Thyroid gland (tissue), 4 donors: Measurements from ENCODE around the gene ADCYAP1R1.

Experiments
- POLR2A ChIP-seq, 2 donors: fragments of 450-650 bp; IDR thresholded peaks; one replicate each; pipeline ENCODE4 v1.6.1; 2017; ENCODE audit warnings: antibody characterized with exemption in 2 of 2, mild to moderate bottlenecking in 2 of 2, moderate library complexity in 1 of 2
- TF ChIP-seq, protein P1 (sequence below), 6 experiments: fragments of 200-600 bp in 3 of 6; fragments of 450-650 bp in 3 of 6; sonication (generic) in 3 of 6; IDR thresholded peaks; one replicate each; pipeline ENCODE4 v1.5.1; 2016 to 2019; ENCODE audit warnings: antibody characterized with exemption in 6 of 6, mild to moderate bottlenecking in 2 of 6, inconsistent platforms in 1 of 6, moderate library complexity in 1 of 6

DNA sequence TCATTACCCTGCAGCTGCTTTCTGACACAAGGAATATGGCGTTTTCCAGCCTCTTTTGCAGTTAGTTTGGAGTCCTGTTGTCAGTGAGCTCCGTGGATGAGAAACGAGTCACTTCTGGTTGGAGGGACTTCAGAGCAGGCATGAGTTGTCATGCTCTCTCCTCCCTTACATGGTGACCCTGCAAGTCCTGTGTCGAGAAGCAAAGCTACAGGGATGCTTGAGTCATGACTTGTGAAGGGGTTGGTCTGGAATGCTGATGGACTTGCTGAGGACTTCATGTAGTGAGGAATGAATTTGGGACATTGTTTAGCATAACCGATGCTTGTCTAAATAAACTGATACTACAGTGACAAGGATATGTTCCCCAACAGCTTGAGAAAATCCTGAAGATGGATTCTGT, 108.8 kb downstream of the ADCYAP1R1 start:
- TF ChIP-seq, protein P1, sequence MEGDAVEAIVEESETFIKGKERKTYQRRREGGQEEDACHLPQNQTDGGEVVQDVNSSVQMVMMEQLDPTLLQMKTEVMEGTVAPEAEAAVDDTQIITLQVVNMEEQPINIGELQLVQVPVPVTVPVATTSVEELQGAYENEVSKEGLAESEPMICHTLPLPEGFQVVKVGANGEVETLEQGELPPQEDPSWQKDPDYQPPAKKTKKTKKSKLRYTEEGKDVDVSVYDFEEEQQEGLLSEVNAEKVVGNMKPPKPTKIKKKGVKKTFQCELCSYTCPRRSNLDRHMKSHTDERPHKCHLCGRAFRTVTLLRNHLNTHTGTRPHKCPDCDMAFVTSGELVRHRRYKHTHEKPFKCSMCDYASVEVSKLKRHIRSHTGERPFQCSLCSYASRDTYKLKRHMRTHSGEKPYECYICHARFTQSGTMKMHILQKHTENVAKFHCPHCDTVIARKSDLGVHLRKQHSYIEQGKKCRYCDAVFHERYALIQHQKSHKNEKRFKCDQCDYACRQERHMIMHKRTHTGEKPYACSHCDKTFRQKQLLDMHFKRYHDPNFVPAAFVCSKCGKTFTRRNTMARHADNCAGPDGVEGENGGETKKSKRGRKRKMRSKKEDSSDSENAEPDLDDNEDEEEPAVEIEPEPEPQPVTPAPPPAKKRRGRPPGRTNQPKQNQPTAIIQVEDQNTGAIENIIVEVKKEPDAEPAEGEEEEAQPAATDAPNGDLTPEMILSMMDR (IDR thresholded peaks at IDR 0.05), result no peak
- no peak for TF ChIP-seq POLR2A (IDR thresholded peaks at IDR 0.05)
